BJ (cell line): Measurements from ENCODE around the gene MALRD1. TPM values are rescaled to one million over a fixed set of nuclear protein-coding genes. Genes with fewer than 3 reads are reported as not detected.

Experiments
- CTCF ChIA-PET: fragments of 350-600 bp; formaldehyde crosslinking; extraction: SDS; loops from one replicate; lab custom pipeline; 2021; ENCODE audit warnings: antibody characterized with exemption, inconsistent platforms; lab: Yijun Ruan, JAX
- POLR2A ChIA-PET: fragments of 300-600 bp; sonication (Branson Sonifier 250); formaldehyde crosslinking; extraction: SDS; loops from one replicate; lab custom pipeline; 2021; ENCODE audit warnings: antibody characterized with exemption; lab: Charles Lee
- DNase-seq: peaks from one replicate; pipeline ENCODE4 v3.0.0-alpha.2; 2011; ENCODE audit warnings: low read depth
- H3K27me3 ChIP-seq: 2 replicates; pipeline ENCODE4 v1.6.0; 2011; ENCODE audit warnings: low read length; ENCODE audit not compliant: control insufficient read depth, insufficient read depth
- H3K36me3 ChIP-seq: 2 replicates; pipeline ENCODE4 v1.5.1; 2011; ENCODE audit warnings: low read length; ENCODE audit not compliant: control insufficient read depth, insufficient read depth
- H3K4me3 ChIP-seq: 2 replicates; pipeline ENCODE4 v1.5.1; 2011; ENCODE audit warnings: low read depth, mild to moderate bottlenecking, control low read depth, low read length
- polyA plus RNA-seq: library from polyadenylated mRNA; depleted of rRNA; stranded (reverse); fragments of >200 nt; gene quantifications from 2 replicates; pipeline ENCODE4 v1.2.3, GENCODE V29; 2011
- TF ChIP-seq, protein P1 (sequence below): IDR thresholded peaks from 2 replicates; pipeline ENCODE4 v1.5.1; 2011; ENCODE audit warnings: low read depth, mild to moderate bottlenecking, control low read depth, inconsistent platforms, low read length, moderate library complexity; ENCODE audit not compliant: insufficient read depth

Gene MALRD1
- polyA plus RNA-seq, 1 experiment: not detected

DNA sequence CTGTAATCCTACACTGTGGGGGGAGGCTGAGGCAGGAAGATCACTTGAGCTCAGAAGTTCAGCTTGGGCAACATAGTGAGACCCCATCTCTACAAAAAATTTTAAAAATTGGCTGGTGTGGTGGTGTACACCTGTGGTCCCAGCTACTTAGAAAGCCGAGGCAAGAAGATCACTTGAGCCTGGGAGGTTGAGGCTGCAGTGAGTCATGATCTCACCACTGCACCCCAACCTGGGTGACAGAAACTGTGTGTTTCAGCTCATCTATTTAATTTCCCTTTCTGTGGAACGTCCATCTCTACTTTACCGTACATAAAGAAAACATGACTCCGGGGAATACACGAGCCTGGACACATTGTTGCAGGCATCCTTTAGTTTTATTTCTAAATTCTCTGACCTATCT, 413.0 kb downstream of the MALRD1 start:
- ChIA-PET CTCF (interaction anchor here (1.2 kb wide), 1 partner anchor 9 kb away, joined by 3 read pairs; no protein-coding TSS in a partner anchor), POLR2A (no interaction called here)
- no peaks in the 10 kb centered on the region for H3K27me3 ChIP-seq
- H3K36me3 ChIP-seq: no peaks in the 10 kb centered on the region
- DNase-seq: no peak
- TF ChIP-seq, protein P1, sequence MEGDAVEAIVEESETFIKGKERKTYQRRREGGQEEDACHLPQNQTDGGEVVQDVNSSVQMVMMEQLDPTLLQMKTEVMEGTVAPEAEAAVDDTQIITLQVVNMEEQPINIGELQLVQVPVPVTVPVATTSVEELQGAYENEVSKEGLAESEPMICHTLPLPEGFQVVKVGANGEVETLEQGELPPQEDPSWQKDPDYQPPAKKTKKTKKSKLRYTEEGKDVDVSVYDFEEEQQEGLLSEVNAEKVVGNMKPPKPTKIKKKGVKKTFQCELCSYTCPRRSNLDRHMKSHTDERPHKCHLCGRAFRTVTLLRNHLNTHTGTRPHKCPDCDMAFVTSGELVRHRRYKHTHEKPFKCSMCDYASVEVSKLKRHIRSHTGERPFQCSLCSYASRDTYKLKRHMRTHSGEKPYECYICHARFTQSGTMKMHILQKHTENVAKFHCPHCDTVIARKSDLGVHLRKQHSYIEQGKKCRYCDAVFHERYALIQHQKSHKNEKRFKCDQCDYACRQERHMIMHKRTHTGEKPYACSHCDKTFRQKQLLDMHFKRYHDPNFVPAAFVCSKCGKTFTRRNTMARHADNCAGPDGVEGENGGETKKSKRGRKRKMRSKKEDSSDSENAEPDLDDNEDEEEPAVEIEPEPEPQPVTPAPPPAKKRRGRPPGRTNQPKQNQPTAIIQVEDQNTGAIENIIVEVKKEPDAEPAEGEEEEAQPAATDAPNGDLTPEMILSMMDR: no peak
- no peak overlapping the region for H3K4me3 ChIP-seq

DNA sequence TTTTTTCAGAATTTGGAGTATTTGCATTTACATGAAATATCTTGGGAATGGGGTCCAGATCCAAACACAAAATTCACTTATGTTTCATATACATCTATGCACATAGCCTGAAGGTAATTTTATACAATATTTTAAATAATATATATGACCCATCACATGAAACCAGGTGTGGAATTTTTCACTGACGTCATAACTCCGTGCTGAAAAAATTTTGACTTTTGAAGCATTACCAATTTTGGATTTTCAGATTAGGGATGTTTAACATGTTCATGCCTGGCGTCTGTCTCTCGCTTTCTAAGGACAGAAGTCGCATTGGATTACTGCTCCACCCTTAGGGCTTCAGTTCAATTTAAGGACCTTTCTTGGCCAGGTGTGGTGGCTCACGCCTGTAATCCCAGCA, 418.1 kb downstream of the MALRD1 start:
- DNase-seq: no peak
- TF ChIP-seq, protein P1: no peak
- CTCF ChIA-PET: no interaction called here
- H3K4me3 ChIP-seq: no peak overlapping the region
- POLR2A ChIA-PET: no interaction called here
- no peaks in the 10 kb centered on the region for H3K27me3 ChIP-seq
- no peaks in the 10 kb centered on the region for H3K36me3 ChIP-seq

DNA sequence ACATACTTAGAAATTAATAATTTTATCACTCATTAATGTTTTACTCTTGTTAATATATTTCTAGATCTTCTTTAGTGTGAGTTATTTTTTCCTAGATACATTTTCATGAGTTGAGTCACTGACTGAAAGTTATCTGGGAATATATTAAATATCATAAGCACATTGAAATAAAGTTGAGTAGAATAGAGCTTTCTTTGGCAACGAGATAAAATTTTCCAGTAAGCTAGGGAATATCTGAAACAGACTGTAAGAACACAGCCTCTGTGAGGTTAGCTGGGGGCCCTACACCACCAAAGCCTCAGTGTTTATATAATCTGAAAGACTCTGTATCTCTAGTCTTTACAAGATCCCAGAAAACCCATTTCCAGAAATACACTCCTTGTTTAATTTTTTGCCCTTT, 419.8 kb downstream of the MALRD1 start:
- no peaks in the 10 kb centered on the region for H3K27me3 ChIP-seq
- no peak overlapping the region for H3K4me3 ChIP-seq
- CTCF ChIA-PET: no interaction called here
- TF ChIP-seq, protein P1: no peak
- no peaks in the 10 kb centered on the region for H3K36me3 ChIP-seq
- DNase-seq: no peak
- POLR2A ChIA-PET: no interaction called here

DNA sequence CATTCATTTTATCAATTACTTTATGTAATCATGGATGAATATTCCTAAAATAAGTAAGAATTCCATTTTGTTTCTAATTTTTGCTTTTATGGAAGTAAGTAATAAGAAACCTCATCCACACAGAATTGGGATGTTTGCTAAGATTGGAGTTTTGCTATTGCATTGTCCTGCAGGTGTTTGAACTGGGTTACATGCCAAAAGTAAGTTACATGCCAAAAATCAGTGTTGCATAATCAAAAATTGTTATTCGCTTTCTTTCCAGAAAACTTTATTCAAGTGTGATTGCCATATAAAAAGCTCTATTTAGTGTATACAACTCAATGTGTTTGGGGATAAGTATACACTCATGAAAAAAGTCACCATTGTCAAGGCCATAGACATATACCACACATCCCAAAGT, 420.9 kb downstream of the MALRD1 start:
- TF ChIP-seq, protein P1: no peak
- no peak for DNase-seq
- ChIA-PET CTCF (no interaction called here), POLR2A (no interaction called here)
- H3K4me3 ChIP-seq: no peak overlapping the region
- no peaks in the 10 kb centered on the region for H3K27me3 ChIP-seq
- no peaks in the 10 kb centered on the region for H3K36me3 ChIP-seq

DNA sequence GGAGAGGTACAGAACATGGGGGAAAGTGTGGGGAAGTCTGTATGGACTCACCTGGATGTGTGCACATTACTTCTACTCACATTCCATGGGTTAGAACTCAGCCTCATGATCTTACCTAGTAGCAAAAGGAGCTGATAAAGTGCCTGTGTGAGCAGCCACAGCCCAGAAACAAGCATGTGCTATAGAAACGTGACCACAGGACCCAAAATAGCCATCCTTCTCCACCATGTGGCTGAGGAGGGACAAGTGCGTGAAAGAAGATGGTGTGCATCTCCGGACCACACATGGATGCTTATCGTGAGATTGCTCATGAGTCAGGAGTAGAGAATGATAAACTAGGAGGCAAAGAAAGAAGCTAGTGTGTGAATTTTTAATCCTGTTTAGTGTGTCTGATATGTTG, 431.3 kb downstream of the MALRD1 start:
- Histone ChIP-seq H3K36me3 (no peaks in the 10 kb centered on the region), H3K4me3 (no peak overlapping the region), H3K27me3 (no peaks in the 10 kb centered on the region)
- DNase-seq: no peak
- POLR2A ChIA-PET: no interaction called here
- CTCF ChIA-PET: no interaction called here
- TF ChIP-seq, protein P1: no peak
